K562 (cell line): ENCODE data around the gene SATB2. TPM values are rescaled to one million over a fixed set of nuclear protein-coding genes. Genes with fewer than 3 reads are reported as not detected.

Experiments used
- ATAC-seq: fragments of 200-7000 bp; cut with Tn5 transposase; 3 replicates; pipeline ENCODE4 v1.9.1; 2020; ENCODE audit warnings: moderate library complexity
- BruUV-seq: library from RNA; stranded (reverse); fragments of 400-500 nt; replicated peaks from 2 replicates; lab custom pipeline; 2021; lab: Mats Ljungman, UMichigan
- CTCF ChIA-PET: fragments of 300-600 bp; formaldehyde crosslinking; extraction: SDS; loops from one replicate; lab custom pipeline; 2021; ENCODE audit warnings: low intra/inter-chr PET ratio; lab: Yijun Ruan, JAX
- POLR2A ChIA-PET: fragments of 300-600, 350-650 bp; sonication (Branson Sonifier 250); formaldehyde crosslinking; extraction: SDS; loops from one replicate; lab custom pipeline; 2021; ENCODE audit warnings: antibody characterized with exemption, inconsistent platforms; lab: Yijun Ruan, JAX
- DNase-seq, 4 experiments: peaks; one replicate each; pipeline versions ENCODE4 v3.0.0 to v3.0.0-alpha.2; 2011 to 2018; ENCODE audit warnings: low spot score in 3 of 4, mixed read lengths in 3 of 4; ENCODE audit errors: extremely low read depth in 1 of 4
- FAIRE-seq: peaks from 2 replicates; lab custom pipeline; 2011; peaks lifted over from hg19 to GRCh38; lab: Jason Lieb, UNC
- H2AFZ ChIP-seq: 2 replicates; pipeline ENCODE4 v1.6.0; 2011; ENCODE audit warnings: low read depth, low read length, control low read depth, inconsistent platforms
- H3K27ac ChIP-seq: fragments of 200-600 bp; 3 replicates; pipeline ENCODE4 v1.8.0; 2011; ENCODE audit warnings: low read depth, mild to moderate bottlenecking, control low read depth, inconsistent platforms, low read length, moderate library complexity, mixed read lengths; ENCODE audit errors: extremely low read depth
- H3K27me3 ChIP-seq, 2 experiments: fragments of 300-600 bp in 1 of 2; 2 replicates in 1 of 2; 3 replicates in 1 of 2; pipeline versions ENCODE4 v1.6.0 to v1.8.0; 2011; ENCODE audit warnings: inconsistent platforms in 2 of 2, low read length in 2 of 2, mild to moderate bottlenecking in 1 of 2, mixed read lengths in 1 of 2, moderate library complexity in 1 of 2; ENCODE audit not compliant: control insufficient read depth in 2 of 2, insufficient read depth in 2 of 2
- H3K36me3 ChIP-seq: fragments of 300-600 bp; 3 replicates; pipeline ENCODE4 v1.8.0; 2011; ENCODE audit warnings: mild to moderate bottlenecking, low read length, inconsistent platforms; ENCODE audit not compliant: control insufficient read depth, insufficient read depth
- H3K4me1 ChIP-seq, 2 experiments: fragments of 200-600 bp in 1 of 2; replicated peaks in 1 of 2; 2 replicates in 1 of 2; 3 replicates in 1 of 2; pipeline versions ENCODE4 v1.5.1 to v1.8.0; 2011; ENCODE audit warnings: inconsistent platforms in 2 of 2, low read length in 2 of 2, mild to moderate bottlenecking in 1 of 2, mixed read lengths in 1 of 2, moderate library complexity in 1 of 2; ENCODE audit not compliant: control insufficient read depth in 2 of 2, insufficient read depth in 2 of 2
- H3K4me2 ChIP-seq: 2 replicates; pipeline ENCODE4 v1.6.1; 2011; ENCODE audit warnings: low read length, control low read depth, inconsistent platforms, mixed read lengths; ENCODE audit not compliant: insufficient read depth
- H3K4me3 ChIP-seq: fragments of 200-600 bp; sonication (generic), shearing (Covaris generic); 2 replicates; pipeline ENCODE4 v1.5.1; 2016; ENCODE audit warnings: control low read depth, inconsistent platforms
- H3K79me2 ChIP-seq: fragments of 200-600 bp; 3 replicates; pipeline ENCODE4 v1.8.0; 2011; ENCODE audit warnings: low read length, inconsistent platforms; ENCODE audit not compliant: control insufficient read depth, insufficient read depth
- H3K9ac ChIP-seq, 2 experiments: 2 replicates each; pipeline versions ENCODE4 v1.6.0 to v1.6.1; 2011; ENCODE audit warnings: low read depth in 2 of 2, low read length in 2 of 2, control low read depth in 1 of 2, inconsistent platforms in 1 of 2, mild to moderate bottlenecking in 1 of 2, mixed read lengths in 1 of 2; ENCODE audit not compliant: insufficient read depth in 1 of 2
- H3K9me1 ChIP-seq: one replicate; pipeline ENCODE4 v1.6.0; 2011; ENCODE audit warnings: inconsistent platforms, mild to moderate bottlenecking, low read length, moderate library complexity; ENCODE audit not compliant: control insufficient read depth, insufficient read depth
- H3K9me3 ChIP-seq: replicated peaks from 2 replicates; pipeline ENCODE4 v1.5.1; 2011; ENCODE audit warnings: low read depth, low read length, inconsistent platforms; ENCODE audit not compliant: control insufficient read depth, insufficient read depth
- H4K20me1 ChIP-seq: replicated peaks from 2 replicates; pipeline ENCODE4 v1.6.1; 2011; ENCODE audit warnings: low read length, inconsistent platforms, mixed read lengths; ENCODE audit not compliant: control insufficient read depth, insufficient read depth
- ARHGAP35 ChIP-seq: fragments of 450-650 bp; IDR thresholded peaks from 2 replicates; pipeline ENCODE4 v1.6.1; 2018; ENCODE audit not compliant: partially characterized antibody
- CEBPZ ChIP-seq: fragments of 150-350 bp; IDR thresholded peaks from 2 replicates; pipeline ENCODE4 v1.6.1; 2014; ENCODE audit warnings: low read depth, mild to moderate bottlenecking, low read length, borderline replicate concordance
- CHAMP1 ChIP-seq: fragments of 450-650 bp; IDR thresholded peaks from 2 replicates; pipeline ENCODE4 v1.6.1; 2016; ENCODE audit warnings: mild to moderate bottlenecking
- ELF1 ChIP-seq: fragments of 200-800 bp; sonication (Bioruptor generic); IDR thresholded peaks from 2 replicates; pipeline ENCODE4 v1.6.1; 2016; ENCODE audit warnings: missing genetic modification characterization, missing compliant biosample characterization
- FOXJ3 ChIP-seq: sonication (generic); formaldehyde crosslinking; IDR thresholded peaks from 2 replicates; pipeline ENCODE4 v1.4.0; 2020; ENCODE audit warnings: mild to moderate bottlenecking, missing genetic modification reagents
- KAT8 ChIP-seq: fragments of 450-650 bp; IDR thresholded peaks from 2 replicates; pipeline ENCODE4 v1.6.1; 2016; ENCODE audit warnings: low read depth, mild to moderate bottlenecking
- MLLT1 ChIP-seq, 2 experiments: fragments of 450-650 bp; IDR thresholded peaks; 2 replicates each; pipeline ENCODE4 v1.6.1; 2016
- NKRF ChIP-seq: fragments of 450-650 bp; IDR thresholded peaks from 2 replicates; pipeline ENCODE4 v1.6.1; 2016; ENCODE audit warnings: borderline replicate concordance
- RBM39 ChIP-seq: fragments of 200-400 bp; formaldehyde crosslinking; optimal IDR thresholded peaks from 2 replicates; pipeline ENCODE3; 2018; ENCODE audit warnings: low read depth, low read length
- SAFB ChIP-seq: fragments of 200-400 bp; formaldehyde crosslinking; IDR thresholded peaks from 2 replicates; pipeline ENCODE4 v1.6.1; 2017; ENCODE audit warnings: low read depth, low read length, borderline replicate concordance
- THRAP3 ChIP-seq: fragments of 450-650 bp; IDR thresholded peaks from 2 replicates; pipeline ENCODE4 v1.6.1; 2016; ENCODE audit warnings: mild to moderate bottlenecking, inconsistent platforms, borderline replicate concordance
- ZBTB17 ChIP-seq: fragments of 450-650 bp; formaldehyde crosslinking; IDR thresholded peaks from 2 replicates; pipeline ENCODE4 v1.4.0; 2020; ENCODE audit warnings: mild to moderate bottlenecking
- WGBS: fragments of 100-300 bp; shearing (Covaris generic); methylation state at CpG from one replicate; pipeline ENCODE4 v1.1.6; 2016; ENCODE audit warnings: low coverage, mixed read lengths; ENCODE audit not compliant: insufficient coverage; ENCODE audit errors: missing lambda C conversion rate; 5-methylcytosine and 5-hydroxymethylcytosine counted together
- in situ Hi-C: fragments of 300-500 bp; cut with MboI; formaldehyde crosslinking; loops from 4 replicates; pipeline ENCODE4 v1.15.0; 2018; ENCODE audit warnings: inconsistent platforms, mixed read lengths
- intact Hi-C: fragments of 100-400 bp; cut with micrococcal nuclease; formaldehyde crosslinking; loops from 2 replicates; pipeline ENCODE4 v1.14.2; 2022
- polyA plus RNA-seq, 8 experiments: library from polyadenylated mRNA; depleted of rRNA in 4 of 8; stranded (reverse) in 5 of 8; unstranded in 3 of 8; fragments of >200 nt; fragmentation: Nextera tagmentation in 2 of 8; fragmentation: Illumina TruSeq in 1 of 8; extraction: Ambion mirVana in 2 of 8; extraction: Trizol in 1 of 8; gene quantifications; 2 replicates each; pipeline versions ENCODE4 v1.2.1 to v1.2.3, GENCODE V29; 2011 to 2014; ENCODE audit warnings: inconsistent platforms in 1 of 8, missing spikeins in 1 of 8
- total RNA-seq, 7 experiments: library from RNA; depleted of rRNA in 6 of 7; stranded (reverse); fragments of >200 nt in 6 of 7; fragmentation: Illumina TruSeq in 2 of 7; extraction: Trizol in 2 of 7; gene quantifications; 2 replicates each; pipeline versions ENCODE4 v1.2.1 to v1.2.3, GENCODE V29; 2011 to 2021; ENCODE audit warnings: low replicate concordance in 1 of 7

SATB2 gene
- total and polyA plus RNA-seq, 9 of the 15 experiments (the other 6 are each of a cell fraction or from before 2014, with no cell fraction given) = 4.5 to 34.0 (median 15.1) TPM

GRCh38 chr2:199257261-199258224, 200.2 kb downstream of the SATB2 start:
- Histone ChIP-seq H2AFZ (no peak overlapping the region), H3K27ac (no peak overlapping the region), H3K4me1 (no peaks in the 10 kb centered on the region), H4K20me1 (no peaks in the 10 kb centered on the region), H3K9me1 (no peaks in the 10 kb centered on the region), H3K9ac (no peak overlapping the region), H3K4me3 (no peak overlapping the region), H3K36me3 (no peaks in the 10 kb centered on the region), H3K27me3 (no peaks in the 10 kb centered on the region), H3K9me3 (no peaks in the 10 kb centered on the region), H3K79me2 (no peaks in the 10 kb centered on the region), H3K4me2 (no peak overlapping the region)
- in situ Hi-C loops (no loop called here), intact Hi-C loops (no loop called here)
- DNase-seq (no peak), FAIRE-seq (no peak), ATAC-seq (no peak)
- POLR2A ChIA-PET = interaction anchor here (0.6 kb wide), 1 partner anchor 228 kb away, joined by 3 read pairs; no protein-coding TSS in a partner anchor
- CTCF ChIA-PET = no interaction called here
- BruUV-seq = no TSS peak
- WGBS = 2% methylated on average over 6 of the region's 7 CpGs
- no peak for TF ChIP-seq THRAP3
- no peak for TF ChIP-seq CEBPZ
- TF ChIP-seq ZBTB17 = no peak
- TF ChIP-seq FOXJ3 = no peak
- no peak for TF ChIP-seq SAFB
- no peak for TF ChIP-seq NKRF
- TF ChIP-seq CHAMP1 = no peak
- TF ChIP-seq MLLT1 (IDR thresholded peaks at IDR 0.05) = no peak
- TF ChIP-seq RBM39 = no peak
- no peak for TF ChIP-seq KAT8
- no peak for TF ChIP-seq ELF1 (tag)
- no peak for TF ChIP-seq ARHGAP35
